Neutrophil (primary cell): Measurements from ENCODE around the gene COLEC12.
A peak's percentile ranks its signal among the peaks of the same experiment; 100 is the strongest.

Experiments used
- H3K27ac ChIP-seq: fragments of 200-600 bp; sonication (generic); 2 replicates; pipeline ENCODE4 v1.5.1; 2016; ENCODE audit warnings: mild to moderate bottlenecking, moderate library complexity
- H3K27me3 ChIP-seq: fragments of 200-600 bp; sonication (generic); 2 replicates; pipeline ENCODE4 v1.6.0; 2016; ENCODE audit warnings: mild to moderate bottlenecking
- H3K36me3 ChIP-seq: fragments of 200-600 bp; sonication (generic); 2 replicates; pipeline ENCODE4 v1.5.1; 2017
- H3K4me1 ChIP-seq, 2 experiments: fragments of 200-600 bp in 1 of 2; sonication (generic) in 1 of 2; 1 replicate in 1 of 2; 2 replicates in 1 of 2; pipeline versions ENCODE4 v1.5.1 to v1.6.1; 2013 to 2016; ENCODE audit warnings: low read depth in 1 of 2, low read length in 1 of 2, mild to moderate bottlenecking in 1 of 2, moderate library complexity in 1 of 2; ENCODE audit not compliant: control insufficient read depth in 1 of 2, insufficient read depth in 1 of 2
- H3K4me3 ChIP-seq, 2 experiments: fragments of 200-600 bp in 1 of 2; sonication (generic) in 1 of 2; 1 replicate in 1 of 2; 2 replicates in 1 of 2; pipeline ENCODE4 v1.5.1; 2013 to 2016; ENCODE audit warnings: low read depth in 1 of 2, low read length in 1 of 2, mild to moderate bottlenecking in 1 of 2, moderate library complexity in 1 of 2
- H3K9me3 ChIP-seq: fragments of 200-600 bp; sonication (generic); 2 replicates; pipeline ENCODE4 v1.5.1; 2016
- TF ChIP-seq, protein P1 (sequence below): fragments of 200-600 bp; sonication (generic); IDR thresholded peaks from 2 replicates; pipeline ENCODE4 v1.5.1; 2016; ENCODE audit warnings: antibody characterized with exemption

The COLEC12 gene

DNA sequence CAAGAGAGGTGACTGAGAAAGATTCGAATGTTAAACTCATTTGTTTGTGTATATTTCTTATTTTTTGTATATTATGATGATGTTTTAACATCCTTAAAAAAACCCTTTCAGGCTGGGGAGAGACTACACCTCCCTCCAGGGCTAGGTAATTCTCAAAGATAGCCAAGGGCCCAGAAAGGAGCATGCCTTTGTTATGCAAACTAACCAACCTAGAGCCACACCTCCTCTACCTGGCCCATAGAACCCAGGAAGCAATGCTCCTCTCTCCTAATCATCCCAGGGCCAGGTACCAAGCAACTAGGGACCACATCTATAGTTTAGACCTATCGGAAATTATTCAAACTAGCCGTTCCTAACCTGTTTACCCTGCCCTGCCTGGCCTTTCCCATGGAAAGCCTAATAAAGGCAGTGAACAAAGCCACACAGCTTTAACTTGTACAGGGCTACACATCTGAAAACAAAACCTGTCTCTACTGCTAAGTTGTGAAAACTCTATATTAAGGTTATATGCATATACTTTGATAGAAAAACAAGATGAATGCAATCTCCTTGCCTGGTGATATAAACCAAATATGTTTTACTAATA lies 79.7 kb downstream of the COLEC12 start:
- peaks cover 11 to 16% of the 10 kb centered on the region in 2 experiments for H3K4me1 ChIP-seq
- H3K27ac ChIP-seq: no peak overlapping the region
- H3K4me3 ChIP-seq: no peak overlapping the region
- H3K36me3 ChIP-seq: no peaks in the 10 kb centered on the region
- H3K27me3 ChIP-seq: no peaks in the 10 kb centered on the region
- no peaks in the 10 kb centered on the region for H3K9me3 ChIP-seq
- TF ChIP-seq, protein P1, sequence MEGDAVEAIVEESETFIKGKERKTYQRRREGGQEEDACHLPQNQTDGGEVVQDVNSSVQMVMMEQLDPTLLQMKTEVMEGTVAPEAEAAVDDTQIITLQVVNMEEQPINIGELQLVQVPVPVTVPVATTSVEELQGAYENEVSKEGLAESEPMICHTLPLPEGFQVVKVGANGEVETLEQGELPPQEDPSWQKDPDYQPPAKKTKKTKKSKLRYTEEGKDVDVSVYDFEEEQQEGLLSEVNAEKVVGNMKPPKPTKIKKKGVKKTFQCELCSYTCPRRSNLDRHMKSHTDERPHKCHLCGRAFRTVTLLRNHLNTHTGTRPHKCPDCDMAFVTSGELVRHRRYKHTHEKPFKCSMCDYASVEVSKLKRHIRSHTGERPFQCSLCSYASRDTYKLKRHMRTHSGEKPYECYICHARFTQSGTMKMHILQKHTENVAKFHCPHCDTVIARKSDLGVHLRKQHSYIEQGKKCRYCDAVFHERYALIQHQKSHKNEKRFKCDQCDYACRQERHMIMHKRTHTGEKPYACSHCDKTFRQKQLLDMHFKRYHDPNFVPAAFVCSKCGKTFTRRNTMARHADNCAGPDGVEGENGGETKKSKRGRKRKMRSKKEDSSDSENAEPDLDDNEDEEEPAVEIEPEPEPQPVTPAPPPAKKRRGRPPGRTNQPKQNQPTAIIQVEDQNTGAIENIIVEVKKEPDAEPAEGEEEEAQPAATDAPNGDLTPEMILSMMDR: no peak

DNA sequence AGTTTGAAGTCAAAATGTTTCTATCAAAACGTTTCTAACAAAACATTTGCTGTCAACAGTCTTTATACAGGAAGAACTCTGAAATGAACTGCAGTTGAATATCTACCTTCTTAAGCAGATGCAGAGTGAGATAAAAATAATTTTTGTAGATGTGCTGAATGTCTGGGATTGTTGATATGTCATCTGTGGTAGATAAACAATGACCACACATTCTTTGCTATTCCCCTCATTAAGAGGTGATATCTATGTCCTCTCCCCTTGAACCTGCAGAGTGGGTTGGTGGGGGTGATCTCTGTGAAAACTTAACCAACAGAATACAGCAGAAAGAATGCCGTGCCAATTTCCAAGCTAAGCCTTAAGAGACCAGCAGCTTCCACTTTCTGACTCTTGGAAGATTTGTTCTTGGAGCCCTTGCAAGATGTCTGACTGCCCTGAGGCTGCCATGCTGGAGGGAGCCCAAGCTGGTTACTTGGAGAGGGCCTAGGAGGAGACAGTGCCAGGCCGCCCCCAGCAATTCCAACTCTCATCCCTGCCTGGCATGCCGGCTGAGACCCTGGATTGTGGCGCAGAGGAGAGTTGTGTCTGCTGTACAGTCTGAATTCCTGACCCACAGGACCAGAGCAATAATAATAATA lies 80.8 kb downstream of the COLEC12 start:
- H3K9me3 ChIP-seq: no peaks in the 10 kb centered on the region
- no peaks in the 10 kb centered on the region for H3K36me3 ChIP-seq
- TF ChIP-seq, protein P1: no peak
- H3K27me3 ChIP-seq: no peaks in the 10 kb centered on the region
- H3K4me3 ChIP-seq: no peak overlapping the region
- H3K27ac ChIP-seq: no peak overlapping the region
- H3K4me1 ChIP-seq: peaks cover 22 to 27% of the 10 kb centered on the region in 2 experiments

- H3K9me3 ChIP-seq: no peaks in the 10 kb centered on the region
- H3K4me1 ChIP-seq: peaks cover 28 to 43% of the 10 kb centered on the region in 2 experiments
- no peaks in the 10 kb centered on the region for H3K36me3 ChIP-seq
- no peak overlapping the region for H3K27ac ChIP-seq
- H3K27me3 ChIP-seq: no peaks in the 10 kb centered on the region
- no peak overlapping the region for H3K4me3 ChIP-seq
- TF ChIP-seq, protein P1: no peak
These were observed 83.0 kb downstream of the COLEC12 start for GRCh38 chr18:417495-417894.

- H3K27ac ChIP-seq: no peak overlapping the region
- no peaks in the 10 kb centered on the region for H3K9me3 ChIP-seq
- H3K4me3 ChIP-seq: no peak overlapping the region
- no peaks in the 10 kb centered on the region for H3K36me3 ChIP-seq
- TF ChIP-seq, protein P1: no peak
- H3K4me1 ChIP-seq: peaks cover 28 to 43% of the 10 kb centered on the region in 2 experiments
- no peaks in the 10 kb centered on the region for H3K27me3 ChIP-seq
These were observed 83.6 kb downstream of the COLEC12 start for GRCh38 chr18:416930-417329.

GRCh38 chr18:415617-416612 lies 84.6 kb downstream of the COLEC12 start:
- peaks cover 28 to 43% of the 10 kb centered on the region in 2 experiments for H3K4me1 ChIP-seq
- TF ChIP-seq, protein P1: no peak
- H3K36me3 ChIP-seq: no peaks in the 10 kb centered on the region
- H3K27me3 ChIP-seq: no peaks in the 10 kb centered on the region
- H3K9me3 ChIP-seq: no peaks in the 10 kb centered on the region
- H3K4me3 ChIP-seq: no peak overlapping the region
- H3K27ac ChIP-seq: peak overlapping the region; percentile 58
